Ovary (tissue), 3 donors: ENCODE data around the gene TMEM198.

Source experiments
- EP300 ChIP-seq: sonication (generic); formaldehyde crosslinking; IDR thresholded peaks from one replicate; pipeline ENCODE4 v1.6.1; 2017; ENCODE audit warnings: antibody characterized with exemption
- TF ChIP-seq, protein P1 (sequence below), 3 donors: fragments of 450-650 bp in 2 of 3; fragments of 200-600 bp in 1 of 3; IDR thresholded peaks; one replicate each; pipeline versions ENCODE4 v1.5.1 to v1.8.0; 2016 to 2022; ENCODE audit warnings: antibody characterized with exemption in 3 of 3, mild to moderate bottlenecking in 1 of 3
- donor health status: DM: no; HTN: no; CAD: no.

DNA sequence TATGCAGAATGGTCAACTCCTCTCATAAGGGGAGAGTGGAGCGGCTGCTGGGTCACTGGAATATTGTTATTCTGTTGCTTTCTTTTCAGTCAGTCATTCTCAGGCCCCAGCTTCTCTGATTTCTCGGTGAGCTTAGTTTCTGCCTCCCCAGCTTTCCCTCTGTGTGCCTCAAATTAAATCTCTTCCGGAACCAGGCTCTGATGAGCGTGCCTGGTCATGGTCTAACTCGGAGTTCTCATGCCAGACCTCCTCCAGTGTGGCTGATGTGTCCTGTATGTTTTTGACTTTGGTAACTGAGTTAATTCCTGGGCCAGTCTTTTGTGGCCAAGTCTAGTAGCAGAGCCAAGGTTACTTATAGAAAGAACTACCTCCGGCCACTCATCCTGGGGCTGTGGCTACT, 48.9 kb downstream of the TMEM198 start:
- TF ChIP-seq EP300: no peak
- TF ChIP-seq, protein P1, sequence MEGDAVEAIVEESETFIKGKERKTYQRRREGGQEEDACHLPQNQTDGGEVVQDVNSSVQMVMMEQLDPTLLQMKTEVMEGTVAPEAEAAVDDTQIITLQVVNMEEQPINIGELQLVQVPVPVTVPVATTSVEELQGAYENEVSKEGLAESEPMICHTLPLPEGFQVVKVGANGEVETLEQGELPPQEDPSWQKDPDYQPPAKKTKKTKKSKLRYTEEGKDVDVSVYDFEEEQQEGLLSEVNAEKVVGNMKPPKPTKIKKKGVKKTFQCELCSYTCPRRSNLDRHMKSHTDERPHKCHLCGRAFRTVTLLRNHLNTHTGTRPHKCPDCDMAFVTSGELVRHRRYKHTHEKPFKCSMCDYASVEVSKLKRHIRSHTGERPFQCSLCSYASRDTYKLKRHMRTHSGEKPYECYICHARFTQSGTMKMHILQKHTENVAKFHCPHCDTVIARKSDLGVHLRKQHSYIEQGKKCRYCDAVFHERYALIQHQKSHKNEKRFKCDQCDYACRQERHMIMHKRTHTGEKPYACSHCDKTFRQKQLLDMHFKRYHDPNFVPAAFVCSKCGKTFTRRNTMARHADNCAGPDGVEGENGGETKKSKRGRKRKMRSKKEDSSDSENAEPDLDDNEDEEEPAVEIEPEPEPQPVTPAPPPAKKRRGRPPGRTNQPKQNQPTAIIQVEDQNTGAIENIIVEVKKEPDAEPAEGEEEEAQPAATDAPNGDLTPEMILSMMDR (IDR thresholded peaks at IDR 0.05): no peak
